ENCODE results near the gene RBM47.

RBM47 gene

DNA sequence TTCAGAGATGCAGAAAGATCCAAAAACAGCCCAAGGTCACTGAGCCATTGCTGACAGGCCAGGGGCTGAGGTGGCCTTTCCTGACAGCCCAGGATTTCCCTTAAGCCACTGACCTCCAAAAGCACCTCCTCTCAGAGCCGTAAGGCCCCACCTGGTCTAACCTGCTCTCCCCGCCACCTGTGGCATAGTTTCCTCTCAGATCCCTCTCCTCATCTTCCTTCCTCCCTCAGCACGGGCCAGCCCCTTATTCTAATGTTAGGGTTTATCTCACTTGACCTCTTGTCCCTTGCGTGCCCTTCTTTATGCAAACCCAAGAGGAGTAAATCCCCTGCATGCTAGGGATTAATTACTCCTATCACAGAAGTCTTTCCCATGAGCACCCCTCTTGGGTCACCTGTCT, 113.0 kb downstream of the RBM47 start:
- no peak for DNase-seq (ENCODE audit: low spot score)
- TF ChIP-seq, protein P1, sequence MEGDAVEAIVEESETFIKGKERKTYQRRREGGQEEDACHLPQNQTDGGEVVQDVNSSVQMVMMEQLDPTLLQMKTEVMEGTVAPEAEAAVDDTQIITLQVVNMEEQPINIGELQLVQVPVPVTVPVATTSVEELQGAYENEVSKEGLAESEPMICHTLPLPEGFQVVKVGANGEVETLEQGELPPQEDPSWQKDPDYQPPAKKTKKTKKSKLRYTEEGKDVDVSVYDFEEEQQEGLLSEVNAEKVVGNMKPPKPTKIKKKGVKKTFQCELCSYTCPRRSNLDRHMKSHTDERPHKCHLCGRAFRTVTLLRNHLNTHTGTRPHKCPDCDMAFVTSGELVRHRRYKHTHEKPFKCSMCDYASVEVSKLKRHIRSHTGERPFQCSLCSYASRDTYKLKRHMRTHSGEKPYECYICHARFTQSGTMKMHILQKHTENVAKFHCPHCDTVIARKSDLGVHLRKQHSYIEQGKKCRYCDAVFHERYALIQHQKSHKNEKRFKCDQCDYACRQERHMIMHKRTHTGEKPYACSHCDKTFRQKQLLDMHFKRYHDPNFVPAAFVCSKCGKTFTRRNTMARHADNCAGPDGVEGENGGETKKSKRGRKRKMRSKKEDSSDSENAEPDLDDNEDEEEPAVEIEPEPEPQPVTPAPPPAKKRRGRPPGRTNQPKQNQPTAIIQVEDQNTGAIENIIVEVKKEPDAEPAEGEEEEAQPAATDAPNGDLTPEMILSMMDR (IDR thresholded peaks at IDR 0.05; ENCODE audit: extremely low read depth, missing control alignments): no peak

DNA sequence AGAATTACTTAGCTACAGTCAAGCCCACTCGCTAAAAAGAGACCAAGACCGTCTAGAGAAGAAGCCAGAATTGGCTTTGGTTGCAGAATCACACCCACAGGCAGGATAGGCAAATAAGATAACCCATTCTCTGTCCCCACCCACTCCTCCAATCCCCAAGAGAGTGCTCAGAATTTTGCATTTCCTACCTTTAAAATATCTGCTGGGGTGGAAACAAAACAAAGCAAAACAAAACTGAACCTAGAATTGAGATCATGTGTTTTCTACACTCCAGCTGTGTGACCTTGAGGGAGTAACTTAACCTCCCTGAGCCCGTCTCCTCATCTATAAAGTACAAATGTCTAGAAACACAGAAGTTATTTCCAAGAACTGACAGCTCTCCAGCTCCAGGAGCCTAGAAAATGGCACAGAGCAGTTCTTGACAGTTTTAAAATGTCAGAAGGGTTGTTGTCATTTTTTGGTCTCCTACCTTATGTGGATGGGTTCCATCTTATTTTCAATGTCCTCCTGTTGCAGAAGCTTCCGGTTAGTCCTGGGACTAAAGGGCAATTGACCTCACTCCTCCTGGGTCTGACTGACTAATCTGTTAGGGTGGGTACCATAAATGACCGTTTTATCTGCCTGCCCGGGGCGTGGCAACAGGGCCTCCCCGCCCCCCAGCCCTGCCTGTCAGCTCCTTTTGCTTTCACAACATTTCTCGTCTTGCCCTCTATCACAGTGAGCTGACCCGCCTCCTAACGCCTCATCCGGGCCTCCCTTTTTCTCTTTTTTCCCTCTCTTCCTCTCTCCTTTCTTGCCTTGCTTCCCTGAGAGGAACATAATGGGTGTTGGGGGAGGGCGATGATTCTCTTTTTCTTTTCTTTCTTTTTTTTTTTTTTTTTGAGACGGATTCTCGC, 114.0 kb downstream of the RBM47 start:
- TF ChIP-seq, protein P1 (IDR thresholded peaks at IDR 0.05; ENCODE audit: extremely low read depth, missing control alignments): no peak
- DNase-seq (ENCODE audit: low spot score): peak; percentile 78

GRCh38 chr4:40515037-40515397, 114.6 kb downstream of the RBM47 start:
- TF ChIP-seq, protein P1 (IDR thresholded peaks at IDR 0.05; ENCODE audit: extremely low read depth, missing control alignments): no peak
- no peak for DNase-seq (ENCODE audit: low spot score)

- DNase-seq (ENCODE audit: low spot score): no peak
- TF ChIP-seq, protein P1 (IDR thresholded peaks at IDR 0.05; ENCODE audit: extremely low read depth, missing control alignments): no peak
These were observed 115.1 kb downstream of the RBM47 start for GRCh38 chr4:40514497-40514951.

DNA sequence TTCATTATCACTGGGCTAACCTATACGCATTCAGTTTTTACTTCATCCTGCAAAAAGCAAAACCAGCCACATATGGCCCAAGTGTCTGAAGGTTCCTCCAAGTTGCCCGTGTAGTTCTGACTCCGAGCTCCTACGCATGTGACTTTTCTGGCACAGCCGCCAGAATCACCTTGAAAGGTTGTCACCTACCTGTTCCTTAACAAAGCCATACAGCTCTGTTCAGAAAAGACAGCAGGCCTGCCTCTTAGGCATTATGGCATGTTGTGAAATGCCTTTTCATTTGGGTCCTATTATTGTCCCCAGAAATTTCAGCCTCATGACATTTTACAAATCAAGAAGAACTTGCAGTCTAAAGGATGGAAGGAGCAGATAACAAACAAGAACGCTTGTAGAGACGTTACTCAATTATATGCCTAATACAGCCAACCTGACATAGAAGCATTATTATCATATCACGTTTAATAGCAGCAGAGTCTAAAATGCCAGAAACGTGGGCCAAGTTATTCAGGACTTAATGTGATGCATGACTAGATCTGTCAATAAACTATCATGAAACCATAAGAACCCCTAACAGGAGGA, 118.5 kb downstream of the RBM47 start:
- DNase-seq (ENCODE audit: low spot score): no peak
- TF ChIP-seq, protein P1 (IDR thresholded peaks at IDR 0.05; ENCODE audit: extremely low read depth, missing control alignments): no peak

DNA sequence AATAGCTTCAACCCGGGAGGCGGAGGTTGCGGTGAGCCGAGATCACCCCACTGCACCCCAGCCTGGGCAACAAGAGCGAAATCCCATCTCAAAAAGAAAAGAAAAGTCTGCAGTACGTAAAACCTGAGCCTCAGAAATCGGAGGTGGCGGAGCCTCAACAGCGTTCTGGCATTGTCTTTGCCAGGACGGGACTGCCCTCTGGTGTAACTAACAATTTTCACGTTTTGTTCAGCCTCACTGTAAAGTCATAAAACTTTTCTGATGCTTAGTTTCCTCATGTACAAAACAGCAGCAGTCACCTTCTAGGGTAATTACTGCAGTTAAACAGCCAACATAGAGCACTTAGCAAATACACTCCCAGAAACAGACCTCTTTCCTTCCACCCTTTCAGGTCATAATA, 121.7 kb downstream of the RBM47 start:
- DNase-seq (ENCODE audit: low spot score): no peak
- TF ChIP-seq, protein P1 (IDR thresholded peaks at IDR 0.05; ENCODE audit: extremely low read depth, missing control alignments): no peak

- DNase-seq (ENCODE audit: low spot score): no peak
- TF ChIP-seq, protein P1 (IDR thresholded peaks at IDR 0.05; ENCODE audit: extremely low read depth, missing control alignments): no peak
These were observed 123.2 kb downstream of the RBM47 start for GRCh38 chr4:40506492-40506891.

Measured in GM20000 (cell line).